NT2/D1 (cell line): ENCODE data around the gene TMEM205.

Experiments
- SUZ12 ChIP-seq: IDR thresholded peaks from 2 replicates; pipeline ENCODE4 v1.6.1; 2011; ENCODE audit not compliant: insufficient read length, insufficient read depth; ENCODE audit errors: extremely low read depth
- YY1 ChIP-seq: IDR thresholded peaks from 2 replicates; pipeline ENCODE4 v1.6.1; 2011; ENCODE audit not compliant: insufficient read length, insufficient read depth

DNA sequence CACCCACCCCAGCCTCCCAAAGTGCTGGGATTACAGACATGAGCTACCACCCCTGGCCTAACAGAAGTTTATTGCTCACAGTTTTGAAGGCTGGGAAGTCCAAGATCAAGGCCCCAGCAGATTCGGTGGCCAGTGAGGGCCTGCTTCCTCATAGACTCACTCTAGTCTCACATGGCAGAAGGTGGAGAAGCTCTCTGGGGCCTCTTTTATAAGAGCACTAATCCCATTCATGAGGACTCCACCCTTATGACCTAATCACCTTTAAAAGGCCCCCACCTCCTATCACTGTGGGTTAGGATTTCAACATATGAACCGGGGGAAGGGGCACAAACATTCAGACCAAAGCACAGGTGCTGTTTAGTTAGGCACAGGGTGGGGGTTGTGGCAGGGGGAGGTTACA lies 21.5 kb upstream of the TMEM205 start:
- TF ChIP-seq YY1 (no peak), SUZ12 (no peak)
